Spleen (tissue), 7 donors: ENCODE data around the gene C10orf90.
"Not testable (repeated sequence)": the region's sequence is repeated elsewhere in the genome, so short reads cannot be mapped to it uniquely, and the experiment has no call there.

Experiments used
- CTCF ChIP-seq, 11 experiments: fragments of 200-600 bp in 7 of 11; fragments of 450-650 bp in 4 of 11; sonication (generic) in 4 of 11; IDR thresholded peaks in 8 of 11; conservative IDR thresholded peaks in 3 of 11; 1 replicate in 7 of 11; 2 replicates in 4 of 11; pipeline versions ENCODE4 v1.4.0 to v1.8.0; 2016 to 2021; ENCODE audit warnings: antibody characterized with exemption in 11 of 11, inconsistent platforms in 4 of 11, mild to moderate bottlenecking in 1 of 11
- POLR2AphosphoS5 ChIP-seq, 3 donors: sonication (generic); formaldehyde crosslinking; IDR thresholded peaks; one replicate each; pipeline ENCODE4 v1.5.1; 2017; ENCODE audit warnings: antibody characterized with exemption in 3 of 3
- donor health status: DM: no; HTN: no; CAD: no; lungs with moderate emphysema.
- donor health status: DM: no; HTN: no; CAD: no.
- donor health status: DM: no; HTN: no; CAD: no.

GRCh38 chr10:126379166-126379565 is 291.3 kb downstream of the C10orf90 start:
- not testable (repeated sequence) for TF ChIP-seq POLR2AphosphoS5 (IDR thresholded peaks at IDR 0.05); CTCF (IDR thresholded peaks at IDR 0.05 in 8 of 11, conservative IDR thresholded peaks at IDR 0.05 in 3 of 11)
